ENCODE measurements around the gene HES6. TPM values are rescaled to one million over a fixed set of nuclear protein-coding genes. Genes with fewer than 3 reads are reported as not detected.
"Not testable (repeated sequence)": the region's sequence is repeated elsewhere in the genome, so short reads cannot be mapped to it uniquely, and the experiment has no call there.

Gene HES6
- total RNA-seq, 2 experiments from 2014 or later = 13.1 to 13.8 TPM

GRCh38 chr2:238272156-238272555, 32.3 kb upstream of the HES6 start:
- intact Hi-C loops (cut with micrococcal nuclease; ENCODE audit: unreplicated experiment) = no loop called here
- no peaks in the 10 kb centered on the region; the same call in 1 of the 2 replicates for H4K20me1 ChIP-seq (ENCODE audit: insufficient read depth, low read length)
- DNase-seq (ENCODE audit: low spot score) = no peak
- no peak overlapping the region for H2AFZ ChIP-seq (ENCODE audit: low read length)
- H3K79me2 ChIP-seq (ENCODE audit: insufficient read depth, low read depth, low read length) = no peaks in the 10 kb centered on the region
- H3K9me3 ChIP-seq (ENCODE audit: low read length) = no peaks in the 10 kb centered on the region
- H3K9me2 ChIP-seq (ENCODE audit: insufficient read depth, low read length) = no peaks in the 10 kb centered on the region
- CTCF ChIA-PET (ENCODE audit: unreplicated experiment) = no interaction called here
- peaks cover 84% of the 10 kb centered on the region for H3K36me3 ChIP-seq (ENCODE audit: insufficient read depth, low read length)
- no peak overlapping the region for H3K4me3 ChIP-seq (ENCODE audit: low read depth, low read length, poor library complexity, severe bottlenecking)
- no peak overlapping the region for H3K4me2 ChIP-seq (ENCODE audit: low read length)
- TF ChIP-seq, protein P1, sequence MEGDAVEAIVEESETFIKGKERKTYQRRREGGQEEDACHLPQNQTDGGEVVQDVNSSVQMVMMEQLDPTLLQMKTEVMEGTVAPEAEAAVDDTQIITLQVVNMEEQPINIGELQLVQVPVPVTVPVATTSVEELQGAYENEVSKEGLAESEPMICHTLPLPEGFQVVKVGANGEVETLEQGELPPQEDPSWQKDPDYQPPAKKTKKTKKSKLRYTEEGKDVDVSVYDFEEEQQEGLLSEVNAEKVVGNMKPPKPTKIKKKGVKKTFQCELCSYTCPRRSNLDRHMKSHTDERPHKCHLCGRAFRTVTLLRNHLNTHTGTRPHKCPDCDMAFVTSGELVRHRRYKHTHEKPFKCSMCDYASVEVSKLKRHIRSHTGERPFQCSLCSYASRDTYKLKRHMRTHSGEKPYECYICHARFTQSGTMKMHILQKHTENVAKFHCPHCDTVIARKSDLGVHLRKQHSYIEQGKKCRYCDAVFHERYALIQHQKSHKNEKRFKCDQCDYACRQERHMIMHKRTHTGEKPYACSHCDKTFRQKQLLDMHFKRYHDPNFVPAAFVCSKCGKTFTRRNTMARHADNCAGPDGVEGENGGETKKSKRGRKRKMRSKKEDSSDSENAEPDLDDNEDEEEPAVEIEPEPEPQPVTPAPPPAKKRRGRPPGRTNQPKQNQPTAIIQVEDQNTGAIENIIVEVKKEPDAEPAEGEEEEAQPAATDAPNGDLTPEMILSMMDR (conservative IDR thresholded peaks at IDR 0.05; ENCODE audit: low read length) = no peak
- no peak for TF ChIP-seq EZH2phosphoT487 (IDR thresholded peaks at IDR 0.05; ENCODE audit: borderline replicate concordance, low read depth, low read length)
- BruUV-seq (replicated peaks) = no TSS peak
- POLR2A ChIA-PET = no interaction called here
- H3K4me1 ChIP-seq (ENCODE audit: insufficient read depth, low read length, poor library complexity, severe bottlenecking) = no peaks in the 10 kb centered on the region
- no peak overlapping the region for H3K27ac ChIP-seq (ENCODE audit: low read depth, low read length, poor library complexity, severe bottlenecking)

- POLR2A ChIA-PET; H3K27ac ChIP-seq (ENCODE audit: low read depth, low read length, poor library complexity, severe bottlenecking); H3K79me2 ChIP-seq (ENCODE audit: insufficient read depth, low read depth, low read length); DNase-seq (ENCODE audit: low spot score); H3K9me3 ChIP-seq (ENCODE audit: low read length); intact Hi-C loops (cut with micrococcal nuclease; ENCODE audit: unreplicated experiment); H3K4me2 ChIP-seq (ENCODE audit: low read length); H4K20me1 ChIP-seq (ENCODE audit: insufficient read depth, low read length); H3K4me3 ChIP-seq (ENCODE audit: low read depth, low read length, poor library complexity, severe bottlenecking); H3K4me1 ChIP-seq (ENCODE audit: insufficient read depth, low read length, poor library complexity, severe bottlenecking); H2AFZ ChIP-seq (ENCODE audit: low read length); H3K9me2 ChIP-seq (ENCODE audit: insufficient read depth, low read length); BruUV-seq (replicated peaks); CTCF ChIA-PET (ENCODE audit: unreplicated experiment): not testable (repeated sequence)
- H3K36me3 ChIP-seq (ENCODE audit: insufficient read depth, low read length) = peaks cover 82% of the 10 kb centered on the region
These were observed 31.8 kb upstream of the HES6 start for GRCh38 chr2:238271686-238272085.

GRCh38 chr2:238271061-238271554, 31.3 kb upstream of the HES6 start:
- intact Hi-C loops (cut with micrococcal nuclease; ENCODE audit: unreplicated experiment) = no loop called here
- Histone ChIP-seq H3K27ac (ENCODE audit: low read depth, low read length, poor library complexity, severe bottlenecking) (no peak overlapping the region), H4K20me1 (ENCODE audit: insufficient read depth, low read length) (no peaks in the 10 kb centered on the region; the same call in 1 of the 2 replicates), H3K36me3 (ENCODE audit: insufficient read depth, low read length) (peaks cover 78% of the 10 kb centered on the region), H3K79me2 (ENCODE audit: insufficient read depth, low read depth, low read length) (no peaks in the 10 kb centered on the region), H2AFZ (ENCODE audit: low read length) (no peak overlapping the region), H3K4me2 (ENCODE audit: low read length) (no peak overlapping the region), H3K4me1 (ENCODE audit: insufficient read depth, low read length, poor library complexity, severe bottlenecking) (no peaks in the 10 kb centered on the region), H3K9me2 (ENCODE audit: insufficient read depth, low read length) (no peaks in the 10 kb centered on the region), H3K4me3 (ENCODE audit: low read depth, low read length, poor library complexity, severe bottlenecking) (no peak overlapping the region), H3K9me3 (ENCODE audit: low read length) (no peaks in the 10 kb centered on the region)
- ChIA-PET CTCF (ENCODE audit: unreplicated experiment) (no interaction called here), POLR2A (no interaction called here)
- BruUV-seq (replicated peaks) = no TSS peak
- TF ChIP-seq, protein P1 (conservative IDR thresholded peaks at IDR 0.05; ENCODE audit: low read length) = no peak
- no peak for TF ChIP-seq EZH2phosphoT487 (IDR thresholded peaks at IDR 0.05; ENCODE audit: borderline replicate concordance, low read depth, low read length)
- DNase-seq (ENCODE audit: low spot score) = no peak
